GM06990 (cell line): ENCODE measurements around the gene C1GALT1C1L.

Source experiments
- DNase-seq: peaks from one replicate; pipeline ENCODE4 v3.0.0-alpha.2; 2011; ENCODE audit not compliant: insufficient read length; ENCODE audit errors: extremely low read depth
- H3K27me3 ChIP-seq: replicated peaks from 2 replicates; pipeline ENCODE4 v1.6.0; 2011; ENCODE audit warnings: low read length; ENCODE audit not compliant: control insufficient read depth, insufficient read depth
- H3K36me3 ChIP-seq: 2 replicates; pipeline ENCODE4 v1.5.1; 2011; ENCODE audit warnings: low read length; ENCODE audit not compliant: control insufficient read depth, insufficient read depth
- H3K4me3 ChIP-seq: replicated peaks from 2 replicates; pipeline ENCODE4 v1.5.1; 2011; ENCODE audit warnings: low read depth, mild to moderate bottlenecking, control low read depth, low read length
- CTCF ChIP-seq: IDR thresholded peaks from 2 replicates; pipeline ENCODE4 v1.5.1; 2011; ENCODE audit warnings: low read length, control low read depth, mild to moderate bottlenecking, inconsistent platforms; ENCODE audit not compliant: insufficient read depth, poor library complexity, severe bottlenecking

C1GALT1C1L gene

GRCh38 chr2:43715300-43716098, 39.3 kb upstream of the C1GALT1C1L start:
- TF ChIP-seq CTCF = no peak
- Histone ChIP-seq H3K27me3 (no peaks in the 10 kb centered on the region), H3K36me3 (no peaks in the 10 kb centered on the region), H3K4me3 (no peak overlapping the region)
- no peak for DNase-seq

GRCh38 chr2:43714164-43714563, 37.9 kb upstream of the C1GALT1C1L start:
- H3K4me3 ChIP-seq = no peak overlapping the region
- TF ChIP-seq CTCF = no peak
- H3K27me3 ChIP-seq = no peaks in the 10 kb centered on the region
- no peak for DNase-seq
- no peaks in the 10 kb centered on the region for H3K36me3 ChIP-seq

- H3K36me3 ChIP-seq = no peaks in the 10 kb centered on the region
- H3K4me3 ChIP-seq = no peak overlapping the region
- DNase-seq = no peak
- H3K27me3 ChIP-seq = no peaks in the 10 kb centered on the region
- no peak for TF ChIP-seq CTCF
These were observed 34.6 kb upstream of the C1GALT1C1L start for GRCh38 chr2:43710866-43711265.

GRCh38 chr2:43708891-43709290, 32.7 kb upstream of the C1GALT1C1L start:
- no peak for DNase-seq
- no peak overlapping the region for H3K4me3 ChIP-seq
- no peaks in the 10 kb centered on the region for H3K36me3 ChIP-seq
- TF ChIP-seq CTCF = no peak
- no peaks in the 10 kb centered on the region for H3K27me3 ChIP-seq

- no peak for TF ChIP-seq CTCF
- Histone ChIP-seq H3K4me3 (no peak overlapping the region), H3K27me3 (no peaks in the 10 kb centered on the region), H3K36me3 (no peaks in the 10 kb centered on the region)
- DNase-seq = no peak
These were observed 31.9 kb upstream of the C1GALT1C1L start for GRCh38 chr2:43708178-43708577.
